Psoas muscle (tissue), 8 donors: ENCODE results near the gene FAM107B. TPM values are rescaled to one million over a fixed set of nuclear protein-coding genes. Genes with fewer than 3 reads are reported as not detected.
A peak's percentile ranks its signal among the peaks of the same experiment; 100 is the strongest.

Experiments used
- ATAC-seq, 4 donors: fragments of 200-7000 bp; cut with Tn5 transposase; one replicate each; pipeline ENCODE4 v1.9.1; 2020; ENCODE audit warnings: moderate library complexity in 3 of 4, mild to moderate bottlenecking in 2 of 4
- DNase-seq, 2 donors: peaks; one replicate each; pipeline ENCODE4 v3.0.0-alpha.2; 2020
- H3K27ac ChIP-seq: fragments of 200-600 bp; one replicate; pipeline ENCODE4 v1.8.0; 2022
- H3K27me3 ChIP-seq, 3 donors: fragments of 200-600 bp in 1 of 3; one replicate each; pipeline versions ENCODE4 v1.6.1 to v1.8.0; 2013 to 2022; ENCODE audit warnings: low read length in 2 of 3, mild to moderate bottlenecking in 2 of 3, moderate library complexity in 1 of 3; ENCODE audit not compliant: insufficient read depth in 3 of 3
- H3K36me3 ChIP-seq, 2 donors: fragments of 200-600 bp in 1 of 2; one replicate each; pipeline versions ENCODE4 v1.6.1 to v1.8.0; 2013 to 2022; ENCODE audit warnings: low read depth in 1 of 2, mild to moderate bottlenecking in 1 of 2, moderate library complexity in 1 of 2; ENCODE audit not compliant: insufficient read depth in 1 of 2
- H3K4me1 ChIP-seq: fragments of 200-600 bp; one replicate; pipeline ENCODE4 v1.8.0; 2022
- H3K4me3 ChIP-seq: fragments of 200-600 bp; one replicate; pipeline ENCODE4 v1.8.0; 2022; ENCODE audit warnings: mild to moderate bottlenecking
- H3K9me3 ChIP-seq: fragments of 200-600 bp; one replicate; pipeline ENCODE4 v1.8.0; 2022
- CTCF ChIP-seq: fragments of 200-600 bp; IDR thresholded peaks from one replicate; pipeline ENCODE4 v1.8.0; 2022; ENCODE audit warnings: antibody characterized with exemption
- WGBS, 3 donors: extraction: QIAGEN DNeasy Blood & Tissue Kit; methylation state at CpG; one replicate each; pipeline versions ENCODE4 v1.1.6 to v1.1.7; 2013; 5-methylcytosine and 5-hydroxymethylcytosine counted together
- intact Hi-C, 2 donors: fragments of 100-400 bp; cut with DNase I; formaldehyde crosslinking; loops; one replicate each; pipeline versions ENCODE4 v1.11.0 to v1.14.2; 2022
- polyA plus RNA-seq, 3 donors: library from polyadenylated mRNA; stranded (reverse); fragments of 200-250 nt; gene quantifications; one replicate each; pipeline ENCODE4 v1.2.3, GENCODE V29; 2013
- total RNA-seq, 4 donors: library from RNA; stranded (reverse); fragmentation: NEBNext Ultra II Directional in 2 of 4; extraction: Animal tissue kit (Norgen Biotek cat#: 25700) in 2 of 4; gene quantifications; one replicate each; pipeline versions ENCODE4 v1.2.1 to v1.2.4, GENCODE V29; 2021 to 2023
- donor health status: healthy with polysubstance abuse.
- donor health status: DM: no; HTN: no; CAD: no; lungs with moderate emphysema.
- donor health status: Bipolar disorder and iron deficiency.
- donor health status: healthy.
- donor health status: DM: yes; HTN: yes; CAD: no.
- donor health status: DM: no; HTN: no; CAD: no.
- donor health status: DM: no; HTN: no; CAD: no.
- donor health status: DM: yes; HTN: yes; CAD: no.

FAM107B gene
- total and polyA plus RNA-seq, 7 donors: 1.0 to 3.1 (median 1.8) TPM

- Histone ChIP-seq H3K9me3 (no peaks in the 10 kb centered on the region), H3K4me1 (no peaks in the 10 kb centered on the region), H3K27me3 (no peaks in the 10 kb centered on the region), H3K36me3 (no peaks in the 10 kb centered on the region), H3K4me3 (no peak overlapping the region), H3K27ac (no peak overlapping the region)
- no peak for TF ChIP-seq CTCF
- peak in 1 of 4 donors; percentile 27 for ATAC-seq
- WGBS, 3 donors: 74 to 76% (median 75%) methylated on average over 18 of the region's 18 CpGs
- intact Hi-C loops: no loop called here
- DNase-seq: no peak
Observed at GRCh38 chr10:14578060-14578952, 196.4 kb downstream of the FAM107B start.

- Histone ChIP-seq H3K27ac (no peak overlapping the region), H3K4me3 (no peak overlapping the region), H3K4me1 (no peaks in the 10 kb centered on the region), H3K9me3 (no peaks in the 10 kb centered on the region), H3K27me3 (no peaks in the 10 kb centered on the region), H3K36me3 (no peaks in the 10 kb centered on the region)
- no peak for ATAC-seq
- DNase-seq: no peak
- whole genome bisulfite sequencing, 3 donors: 79 to 86% (median 84%) methylated on average over 6 of the region's 6 CpGs
- no peak for TF ChIP-seq CTCF
- intact Hi-C loops: no loop called here
Observed at GRCh38 chr10:14574885-14575284, 199.8 kb downstream of the FAM107B start.

GRCh38 chr10:14574291-14574690, 200.4 kb downstream of the FAM107B start:
- Histone ChIP-seq H3K9me3 (no peaks in the 10 kb centered on the region), H3K36me3 (no peaks in the 10 kb centered on the region), H3K4me3 (no peak overlapping the region), H3K27ac (no peak overlapping the region), H3K27me3 (no peaks in the 10 kb centered on the region), H3K4me1 (no peaks in the 10 kb centered on the region)
- no peak for ATAC-seq
- intact Hi-C loops: no loop called here
- 63 to 75% (median 64%) methylated on average over 3 of the region's 3 CpGs for WGBS, 3 donors
- DNase-seq: no peak
- no peak for TF ChIP-seq CTCF

GRCh38 chr10:14573666-14574261, 200.9 kb downstream of the FAM107B start:
- H3K9me3 ChIP-seq: no peaks in the 10 kb centered on the region
- 70 to 79% (median 76%) methylated on average over 1 of the region's 1 CpG for WGBS, 3 donors
- no peak overlapping the region for H3K4me3 ChIP-seq
- H3K36me3 ChIP-seq: no peaks in the 10 kb centered on the region
- intact Hi-C loops: no loop called here
- H3K27me3 ChIP-seq: no peaks in the 10 kb centered on the region
- no peak overlapping the region for H3K27ac ChIP-seq
- ATAC-seq: no peak
- DNase-seq: no peak
- TF ChIP-seq CTCF: no peak
- no peaks in the 10 kb centered on the region for H3K4me1 ChIP-seq
